ENCODE measurements around the gene RAB5A.
"Not testable (repeated sequence)": the region's sequence is repeated elsewhere in the genome, so short reads cannot be mapped to it uniquely, and the experiment has no call there.

RAB5A gene
- 59.2 to 66.3 reads per million in 2 donors for total RNA-seq

GRCh38 chr3:19946832-19947548 lies at the start of gene RAB5A:
Gene RAB5A, plus strand, starts transcription at chr3:19947097. Its CDS starts 3,802 bp downstream, at chr3:19950899.
- peak; percentile 89 for DNase-seq

GRCh38 chr3:19898721-19899120 lies 48.2 kb upstream of the RAB5A start:
- DNase-seq: no peak

DNA sequence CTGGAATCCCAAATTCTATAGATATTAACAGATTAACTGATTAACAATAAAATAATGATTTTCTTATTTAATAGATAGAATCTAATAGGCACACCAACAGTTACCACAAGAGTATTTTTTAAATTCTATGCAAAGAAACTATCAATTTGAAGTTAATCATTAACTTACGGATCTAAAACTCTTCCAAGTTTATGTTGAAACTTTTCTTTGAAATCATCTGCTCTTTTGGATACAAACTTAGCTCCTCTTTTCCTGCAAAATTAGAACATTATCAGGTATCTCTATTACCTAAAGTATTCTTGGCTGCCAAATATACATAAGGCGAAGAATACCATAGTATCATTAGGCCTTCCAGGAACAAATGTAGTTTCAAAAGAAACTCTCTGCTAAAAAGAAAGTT lies 47.6 kb upstream of the RAB5A start:
- no peak for DNase-seq

- not testable (repeated sequence) for DNase-seq
Observed at GRCh38 chr3:19899833-19900232, 47.1 kb upstream of the RAB5A start.

- DNase-seq: no peak
Observed at GRCh38 chr3:19901337-19901736, 45.6 kb upstream of the RAB5A start.

DNA sequence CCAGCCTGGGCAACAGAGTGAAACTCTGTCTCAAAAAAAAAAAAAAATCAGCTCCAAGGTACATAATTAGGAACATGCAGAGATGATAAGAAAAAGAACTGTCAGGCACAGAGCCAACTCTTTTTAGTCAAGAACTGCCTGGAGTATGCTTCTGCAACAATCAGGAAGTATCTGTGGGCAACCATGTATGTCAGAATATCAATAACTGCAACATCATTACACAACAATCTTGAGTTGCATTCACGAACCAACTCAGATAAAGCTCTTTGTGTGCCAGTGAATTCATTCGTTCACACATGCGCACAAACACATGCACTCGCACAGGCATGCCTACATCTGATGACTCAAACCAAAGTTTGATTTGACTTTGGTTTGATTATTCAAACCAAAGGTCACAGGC lies 45.0 kb upstream of the RAB5A start:
- no peak for DNase-seq

GRCh38 chr3:19903649-19904048 lies 43.2 kb upstream of the RAB5A start:
- DNase-seq: no peak

GRCh38 chr3:19907523-19907922 lies 39.4 kb upstream of the RAB5A start:
- DNase-seq: no peak

- DNase-seq: no peak
Observed at GRCh38 chr3:19911452-19911851, 35.4 kb upstream of the RAB5A start.

DNA sequence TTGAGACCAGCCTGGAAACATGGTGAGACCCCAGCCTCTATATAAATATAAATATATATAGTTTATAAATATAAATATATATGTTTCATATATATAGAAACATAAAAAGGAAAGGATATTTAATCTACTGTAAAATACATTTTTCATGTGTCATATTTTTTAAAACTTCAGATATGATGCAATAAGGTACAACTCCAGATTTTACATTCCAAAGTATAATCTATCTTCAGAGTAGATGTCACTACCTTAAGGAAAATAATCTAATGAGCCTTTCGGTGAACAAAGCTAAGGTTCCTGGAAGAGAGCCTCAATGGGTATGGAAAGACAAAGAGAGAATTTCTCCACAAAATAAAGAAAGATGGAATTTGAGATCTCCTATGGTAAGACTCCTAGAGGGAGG lies 29.7 kb upstream of the RAB5A start:
- no peak for DNase-seq

DNA sequence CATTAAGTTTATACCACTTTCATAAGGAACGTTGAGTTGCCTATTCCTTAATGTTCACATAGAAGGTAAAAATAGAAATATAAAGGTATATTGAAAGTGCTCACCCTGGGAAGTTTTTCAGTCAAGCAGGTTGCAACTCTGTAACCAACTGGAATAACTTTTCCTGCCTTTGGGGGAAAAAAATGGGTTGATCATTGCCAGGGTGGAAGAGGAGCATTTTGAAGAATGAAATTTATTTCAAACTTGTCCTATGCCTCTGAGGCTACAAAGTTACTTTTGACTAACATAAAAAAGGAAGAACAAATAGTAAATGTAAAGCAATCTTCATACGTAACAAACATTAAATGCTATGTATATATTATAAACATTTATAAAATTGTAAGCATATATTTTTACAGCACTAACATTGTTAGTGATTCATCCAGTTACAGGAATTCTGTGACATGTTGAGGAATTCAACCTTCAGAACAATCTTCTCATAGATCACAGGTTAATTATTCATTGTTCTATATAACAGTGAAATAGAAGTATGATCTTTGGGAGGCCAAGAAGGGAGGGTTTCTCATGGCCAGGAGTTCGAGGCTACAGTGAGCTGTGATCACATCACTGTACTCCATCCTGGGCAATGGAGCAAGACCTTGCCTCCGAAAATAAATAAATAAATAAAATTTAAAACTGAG lies 26.4 kb upstream of the RAB5A start:
- DNase-seq: no peak

GRCh38 chr3:19931180-19931692 lies 15.7 kb upstream of the RAB5A start:
- no peak for DNase-seq

GRCh38 chr3:19931767-19932188 lies 15.1 kb upstream of the RAB5A start:
- DNase-seq: no peak

DNA sequence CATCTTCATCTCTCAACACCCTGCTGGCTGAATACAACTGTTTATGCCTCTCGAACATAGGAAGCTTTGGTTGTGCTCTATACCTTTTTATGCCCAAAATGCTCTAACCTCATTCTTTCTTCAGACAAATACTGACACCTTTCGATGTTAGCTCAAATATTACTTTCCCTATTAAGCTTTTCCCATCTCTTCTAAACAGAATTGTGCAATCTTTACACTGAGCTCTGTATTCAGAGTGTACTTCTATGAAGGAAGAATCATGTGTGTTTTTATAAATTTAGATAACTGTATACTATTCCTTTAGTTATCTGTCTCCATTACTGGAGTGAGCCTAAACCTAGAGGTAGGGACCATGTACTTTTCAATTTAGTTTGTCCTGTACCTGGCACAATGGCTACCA lies 14.5 kb upstream of the RAB5A start:
- no peak for DNase-seq

GRCh38 chr3:19934098-19934566 lies 12.8 kb upstream of the RAB5A start, which contains the start of gene EFHB:
Gene EFHB, minus strand, starts transcription at chr3:19934217. Its CDS starts 199 bp downstream, at chr3:19934018.
- no peak for DNase-seq

GRCh38 chr3:19937459-19938294 lies 9.2 kb upstream of the RAB5A start:
- no peak for DNase-seq

- DNase-seq: no peak
Observed at GRCh38 chr3:19938295-19938627, 8.6 kb upstream of the RAB5A start.

- no peak for DNase-seq
Observed at GRCh38 chr3:19940643-19941042, 6.3 kb upstream of the RAB5A start.

- DNase-seq: no peak
Observed at GRCh38 chr3:19945534-19945933, 1.4 kb upstream of the RAB5A start.

GRCh38 chr3:19945969-19946831 lies 697 bp upstream of the RAB5A start:
- no peak for DNase-seq

- DNase-seq: no peak
Observed at GRCh38 chr3:19947549-19948225, 790 bp downstream of the RAB5A start.

- no peak for DNase-seq
Observed at GRCh38 chr3:19948226-19948591, 1.3 kb downstream of the RAB5A start.
